Left ventricle myocardium inferior (tissue), 1 donor: ENCODE data around the gene ASB9. TPM values are rescaled to one million over a fixed set of nuclear protein-coding genes. Genes with fewer than 3 reads are reported as not detected.

ENCODE experiments used
- DNase-seq: peaks from one replicate; pipeline ENCODE4 v3.0.0-alpha.2; 2020
- H3K27ac ChIP-seq: fragments of 200-600 bp; replicated peaks from 2 replicates; pipeline ENCODE4 v1.8.0; 2021
- H3K27me3 ChIP-seq: fragments of 200-600 bp; 2 replicates; pipeline ENCODE4 v1.8.0; 2021; ENCODE audit warnings: low read depth
- H3K36me3 ChIP-seq: fragments of 200-600 bp; 2 replicates; pipeline ENCODE4 v1.8.0; 2021
- H3K4me1 ChIP-seq: fragments of 200-600 bp; 2 replicates; pipeline ENCODE4 v1.8.0; 2021
- H3K4me3 ChIP-seq: fragments of 200-600 bp; 2 replicates; pipeline ENCODE4 v1.8.0; 2021; ENCODE audit warnings: mild to moderate bottlenecking, moderate library complexity
- H3K9me3 ChIP-seq: fragments of 200-600 bp; replicated peaks from 2 replicates; pipeline ENCODE4 v1.8.0; 2021
- intact Hi-C: fragments of 100-400 bp; cut with micrococcal nuclease; formaldehyde crosslinking; loops from one replicate; pipeline ENCODE4 v1.11.0; 2022
- long read RNA-seq: library from polyadenylated mRNA; unstranded; transcript quantifications from one replicate; pipeline ENCODE4 v2.0.0, GENCODE V29; 2021
- total RNA-seq: library from RNA; stranded (reverse); fragmentation: NEBNext Ultra II Directional; extraction: Animal tissue kit (Norgen Biotek cat#: 25700); gene quantifications from one replicate; pipeline ENCODE4 v1.2.1, GENCODE V29; 2021
- TF ChIP-seq, protein P1 (sequence below): fragments of 200-600 bp; IDR thresholded peaks from 2 replicates; pipeline ENCODE4 v1.8.0; 2021; ENCODE audit warnings: antibody characterized with exemption, mild to moderate bottlenecking, borderline replicate concordance
- donor health status: DM: no; HTN: yes; CAD: no; lungs with severe emphysema.

Gene ASB9
- total RNA-seq: 1.3 TPM
- long read RNA-seq, partial matches to known transcripts: 0 of 2 reads
- long read RNA-seq, other reads (novel, unspliced or antisense): 2 of 2 reads

- Histone ChIP-seq H3K4me3 (peak within 1 kb of the TSS; percentile 49), H3K36me3 (no peaks in the 10 kb centered on the region), H3K27me3 (no peaks in the 10 kb centered on the region), H3K4me1 (no peaks in the 10 kb centered on the region), H3K27ac (peak within 1 kb of the TSS; percentile 52), H3K9me3 (no peaks in the 10 kb centered on the region)
- intact Hi-C loops: no loop called here
- DNase-seq: no peak
- TF ChIP-seq, protein P1, sequence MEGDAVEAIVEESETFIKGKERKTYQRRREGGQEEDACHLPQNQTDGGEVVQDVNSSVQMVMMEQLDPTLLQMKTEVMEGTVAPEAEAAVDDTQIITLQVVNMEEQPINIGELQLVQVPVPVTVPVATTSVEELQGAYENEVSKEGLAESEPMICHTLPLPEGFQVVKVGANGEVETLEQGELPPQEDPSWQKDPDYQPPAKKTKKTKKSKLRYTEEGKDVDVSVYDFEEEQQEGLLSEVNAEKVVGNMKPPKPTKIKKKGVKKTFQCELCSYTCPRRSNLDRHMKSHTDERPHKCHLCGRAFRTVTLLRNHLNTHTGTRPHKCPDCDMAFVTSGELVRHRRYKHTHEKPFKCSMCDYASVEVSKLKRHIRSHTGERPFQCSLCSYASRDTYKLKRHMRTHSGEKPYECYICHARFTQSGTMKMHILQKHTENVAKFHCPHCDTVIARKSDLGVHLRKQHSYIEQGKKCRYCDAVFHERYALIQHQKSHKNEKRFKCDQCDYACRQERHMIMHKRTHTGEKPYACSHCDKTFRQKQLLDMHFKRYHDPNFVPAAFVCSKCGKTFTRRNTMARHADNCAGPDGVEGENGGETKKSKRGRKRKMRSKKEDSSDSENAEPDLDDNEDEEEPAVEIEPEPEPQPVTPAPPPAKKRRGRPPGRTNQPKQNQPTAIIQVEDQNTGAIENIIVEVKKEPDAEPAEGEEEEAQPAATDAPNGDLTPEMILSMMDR: no peak
Observed at GRCh38 chrX:15269618-15270521, at the start of gene ASB9. TSS of gene ASB9 (minus strand) at chrX:15270083. CDS start at chrX:15269874, 209 bp downstream.

GRCh38 chrX:15319075-15319474, 49.2 kb upstream of the ASB9 start:
- peaks cover 5% of the 10 kb centered on the region for H3K4me1 ChIP-seq
- intact Hi-C loops: no loop called here
- peaks cover 6% of the 10 kb centered on the region for H3K36me3 ChIP-seq
- TF ChIP-seq, protein P1: no peak
- H3K27ac ChIP-seq: no peak overlapping the region
- H3K9me3 ChIP-seq: no peaks in the 10 kb centered on the region
- H3K27me3 ChIP-seq: no peaks in the 10 kb centered on the region
- no peak for DNase-seq
- H3K4me3 ChIP-seq: no peak overlapping the region

- H3K4me3 ChIP-seq: peak within 1 kb of the TSS; percentile 62
- intact Hi-C loops: no loop called here
- no peak for DNase-seq
- H3K4me1 ChIP-seq: peaks cover 5% of the 10 kb centered on the region
- H3K36me3 ChIP-seq: no peaks in the 10 kb centered on the region
- peak within 1 kb of the TSS; percentile 84 for H3K27ac ChIP-seq
- H3K27me3 ChIP-seq: no peaks in the 10 kb centered on the region
- TF ChIP-seq, protein P1: no peak
- H3K9me3 ChIP-seq: no peaks in the 10 kb centered on the region
Observed at GRCh38 chrX:15315509-15315908, 45.6 kb upstream of the ASB9 start, which contains the start of gene ASB11. TSS of gene ASB11 (minus strand) at chrX:15315640. CDS start at chrX:15315605, 35 bp downstream.

DNA sequence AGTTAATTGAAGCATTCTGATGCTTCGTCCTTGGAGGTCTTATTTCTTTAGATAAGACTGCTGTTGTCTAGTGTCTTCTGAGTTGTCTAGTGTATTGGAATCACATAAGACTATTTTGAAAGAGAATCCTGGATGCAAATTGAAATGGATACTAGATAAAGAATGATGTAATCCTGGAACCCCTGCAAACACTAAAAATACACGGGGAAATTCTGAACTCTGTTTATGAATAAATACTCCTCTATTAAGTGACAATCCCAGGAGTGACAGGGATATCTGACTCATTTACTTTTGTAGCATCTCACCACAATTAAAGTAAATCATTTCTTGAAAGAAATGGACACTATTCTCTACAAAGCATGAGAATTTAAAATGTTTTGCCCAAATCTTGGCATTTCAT, 44.6 kb upstream of the ASB9 start:
- Histone ChIP-seq H3K9me3 (no peaks in the 10 kb centered on the region), H3K27ac (peak overlapping the region; percentile 84), H3K4me3 (peak overlapping the region; percentile 62), H3K27me3 (no peaks in the 10 kb centered on the region), H3K36me3 (no peaks in the 10 kb centered on the region), H3K4me1 (peaks cover under 1% of the 10 kb centered on the region)
- intact Hi-C loops: no loop called here
- TF ChIP-seq, protein P1: no peak
- no peak for DNase-seq

DNA sequence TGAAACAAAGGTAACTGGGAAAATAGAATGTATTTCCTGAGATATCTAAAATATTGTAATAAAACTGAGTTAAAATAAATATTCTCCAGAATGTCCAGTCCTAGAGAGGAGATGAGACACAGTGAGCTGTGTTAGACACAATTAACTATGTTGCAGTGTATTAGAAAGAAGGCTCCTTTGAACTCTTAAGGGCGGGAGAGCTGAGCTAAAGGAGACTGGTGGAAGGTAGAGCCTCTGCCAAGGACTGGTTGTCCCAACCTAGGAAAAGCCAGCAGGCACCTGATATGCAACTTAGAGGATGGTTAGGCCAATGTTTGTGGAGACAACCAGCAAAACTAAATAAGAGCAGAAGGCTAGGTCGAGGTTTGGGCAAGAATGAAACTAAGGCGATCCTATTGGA, 41.2 kb upstream of the ASB9 start:
- intact Hi-C loops: no loop called here
- no peaks in the 10 kb centered on the region for H3K9me3 ChIP-seq
- peaks cover 10% of the 10 kb centered on the region for H3K4me1 ChIP-seq
- H3K4me3 ChIP-seq: peak overlapping the region; percentile 62
- peak overlapping the region; percentile 84 for H3K27ac ChIP-seq
- no peak for DNase-seq
- TF ChIP-seq, protein P1: no peak
- H3K27me3 ChIP-seq: no peaks in the 10 kb centered on the region
- H3K36me3 ChIP-seq: no peaks in the 10 kb centered on the region
